ENCODE data around the gene EHBP1L1.
"Not testable (repeated sequence)": the region's sequence is repeated elsewhere in the genome, so short reads cannot be mapped to it uniquely, and the experiment has no call there.

Gene EHBP1L1

DNA sequence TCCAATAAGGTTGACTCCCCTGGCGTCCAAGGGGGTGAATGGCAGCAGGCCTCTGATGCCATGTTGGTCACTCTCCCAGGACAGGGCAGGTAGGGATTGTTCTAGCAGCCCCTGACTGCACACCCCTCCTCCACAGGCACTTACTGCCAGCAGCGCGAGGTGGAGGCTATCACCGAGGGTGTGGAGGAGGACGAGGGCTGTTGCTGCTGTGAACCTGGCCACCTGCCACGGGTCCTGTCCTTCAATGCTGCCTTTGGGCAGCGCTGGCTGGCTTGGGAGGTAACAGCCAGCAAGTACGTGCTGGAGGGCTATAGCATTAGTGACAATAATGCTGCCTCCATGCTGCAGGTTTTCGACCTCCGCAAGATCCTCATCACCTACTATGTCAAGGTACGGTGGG lies 54.4 kb downstream of the EHBP1L1 start:
- TF ChIP-seq PAX5 (IDR thresholded peaks at IDR 0.05; ENCODE audit: insufficient read depth, low read length, severe bottlenecking) (no peak), SPI1 (IDR thresholded peaks at IDR 0.05; ENCODE audit: low read depth, low read length) (no peak), TAF1 (IDR thresholded peaks at IDR 0.05; ENCODE audit: low read depth, low read length) (no peak), POLR2A (IDR thresholded peaks at IDR 0.05; ENCODE audit: low read depth, low read length) (no peak), POU2F2 (IDR thresholded peaks at IDR 0.05; ENCODE audit: low read depth, low read length) (no peak), POLR2AphosphoS5 (IDR thresholded peaks at IDR 0.05; ENCODE audit: low read depth, low read length) (no peak)
- FAIRE-seq (no peak), DNase-seq (ENCODE audit: insufficient read length, low spot score) (no peak)

DNA sequence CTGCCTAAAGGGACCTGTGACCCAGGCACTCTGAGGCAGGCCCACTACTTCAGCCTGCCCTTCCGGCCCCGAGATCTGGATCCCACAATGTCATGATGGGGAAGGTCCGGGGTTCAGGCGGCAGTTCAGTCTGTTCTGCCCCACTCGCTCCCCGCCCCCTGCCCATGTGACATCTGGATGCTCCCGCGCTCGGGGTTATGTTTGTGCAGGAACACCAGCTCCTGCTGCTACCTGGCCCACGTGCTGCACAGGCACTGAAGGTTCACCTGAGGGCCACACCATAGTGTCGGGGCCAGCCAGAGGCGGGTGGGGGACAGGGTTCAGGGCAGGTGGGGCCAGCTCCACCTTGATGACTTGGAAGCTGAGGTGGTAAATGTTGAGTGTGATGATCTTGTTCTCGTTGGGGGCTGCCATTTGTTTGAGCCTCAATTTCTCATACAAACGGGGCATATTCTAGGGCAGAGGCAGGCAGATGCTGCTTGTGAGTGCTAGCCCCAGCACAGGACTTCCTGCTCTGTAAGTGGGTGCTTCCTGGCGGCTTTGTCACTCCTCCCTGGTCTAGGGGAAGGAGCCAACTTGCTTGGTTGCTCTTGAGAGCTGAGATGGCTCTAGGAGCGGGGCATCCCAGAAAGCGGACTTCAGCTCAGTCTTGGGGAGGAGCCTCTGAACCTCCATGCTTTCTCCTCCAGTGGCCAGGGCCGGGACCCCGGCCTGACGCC lies 57.7 kb downstream of the EHBP1L1 start:
- no peak for DNase-seq (ENCODE audit: insufficient read length, low spot score)
- FAIRE-seq: no peak
- TF ChIP-seq POU2F2 (IDR thresholded peaks at IDR 0.05; ENCODE audit: low read depth, low read length) (no peak), PAX5 (IDR thresholded peaks at IDR 0.05; ENCODE audit: insufficient read depth, low read length, severe bottlenecking) (no peak), SPI1 (IDR thresholded peaks at IDR 0.05; ENCODE audit: low read depth, low read length) (no peak), POLR2A (IDR thresholded peaks at IDR 0.05; ENCODE audit: low read depth, low read length) (no peak), POLR2AphosphoS5 (IDR thresholded peaks at IDR 0.05; ENCODE audit: low read depth, low read length) (no peak), TAF1 (IDR thresholded peaks at IDR 0.05; ENCODE audit: low read depth, low read length) (no peak)

DNA sequence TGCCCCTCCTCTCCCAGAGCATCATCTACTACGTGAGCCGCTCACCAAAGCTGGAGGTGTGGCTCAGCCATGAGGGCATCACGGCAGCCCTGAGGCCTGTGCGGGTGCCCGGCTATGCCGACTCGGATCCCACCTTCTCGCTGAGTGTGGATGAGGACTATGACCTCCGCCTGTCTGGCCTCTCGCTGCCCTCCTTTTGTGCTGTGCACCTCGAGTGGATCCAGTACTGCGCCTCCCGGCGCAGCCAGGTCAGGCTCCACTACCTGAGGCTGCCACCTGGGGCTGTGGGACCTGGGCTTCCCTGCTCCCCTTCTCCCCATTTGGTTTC lies 58.2 kb downstream of the EHBP1L1 start:
- FAIRE-seq (no peak), DNase-seq (ENCODE audit: insufficient read length, low spot score) (no peak)
- TF ChIP-seq TAF1 (IDR thresholded peaks at IDR 0.05; ENCODE audit: low read depth, low read length) (no peak), PAX5 (IDR thresholded peaks at IDR 0.05; ENCODE audit: insufficient read depth, low read length, severe bottlenecking) (no peak), POLR2A (IDR thresholded peaks at IDR 0.05; ENCODE audit: low read depth, low read length) (no peak), SPI1 (IDR thresholded peaks at IDR 0.05; ENCODE audit: low read depth, low read length) (no peak), POU2F2 (IDR thresholded peaks at IDR 0.05; ENCODE audit: low read depth, low read length) (no peak), POLR2AphosphoS5 (IDR thresholded peaks at IDR 0.05; ENCODE audit: low read depth, low read length) (no peak)

DNA sequence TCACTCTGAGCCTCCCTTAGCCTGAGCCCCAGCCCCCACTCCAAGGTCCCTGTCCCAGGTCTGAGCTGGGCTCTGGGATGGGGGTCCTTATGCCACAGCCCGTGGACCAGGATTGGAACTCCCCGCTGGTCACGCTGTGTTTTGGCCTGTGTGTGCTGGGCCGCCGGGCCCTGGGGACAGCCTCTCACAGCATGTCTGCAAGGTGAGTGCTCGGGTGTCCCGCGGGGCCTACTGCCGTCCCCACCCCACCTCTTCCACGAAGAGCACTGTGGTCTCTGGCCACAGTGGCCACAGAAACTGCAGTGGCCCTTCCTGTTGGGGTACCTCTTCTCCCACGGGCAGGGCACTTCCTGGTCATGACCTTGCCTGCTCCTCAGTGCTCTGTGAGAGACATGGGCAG lies 58.6 kb downstream of the EHBP1L1 start:
- no peak for FAIRE-seq
- TF ChIP-seq POLR2A (IDR thresholded peaks at IDR 0.05; ENCODE audit: low read depth, low read length) (no peak), POLR2AphosphoS5 (IDR thresholded peaks at IDR 0.05; ENCODE audit: low read depth, low read length) (0 out of 2 replicates have a peak, but pooled peaks have one; percentile 3)

DNA sequence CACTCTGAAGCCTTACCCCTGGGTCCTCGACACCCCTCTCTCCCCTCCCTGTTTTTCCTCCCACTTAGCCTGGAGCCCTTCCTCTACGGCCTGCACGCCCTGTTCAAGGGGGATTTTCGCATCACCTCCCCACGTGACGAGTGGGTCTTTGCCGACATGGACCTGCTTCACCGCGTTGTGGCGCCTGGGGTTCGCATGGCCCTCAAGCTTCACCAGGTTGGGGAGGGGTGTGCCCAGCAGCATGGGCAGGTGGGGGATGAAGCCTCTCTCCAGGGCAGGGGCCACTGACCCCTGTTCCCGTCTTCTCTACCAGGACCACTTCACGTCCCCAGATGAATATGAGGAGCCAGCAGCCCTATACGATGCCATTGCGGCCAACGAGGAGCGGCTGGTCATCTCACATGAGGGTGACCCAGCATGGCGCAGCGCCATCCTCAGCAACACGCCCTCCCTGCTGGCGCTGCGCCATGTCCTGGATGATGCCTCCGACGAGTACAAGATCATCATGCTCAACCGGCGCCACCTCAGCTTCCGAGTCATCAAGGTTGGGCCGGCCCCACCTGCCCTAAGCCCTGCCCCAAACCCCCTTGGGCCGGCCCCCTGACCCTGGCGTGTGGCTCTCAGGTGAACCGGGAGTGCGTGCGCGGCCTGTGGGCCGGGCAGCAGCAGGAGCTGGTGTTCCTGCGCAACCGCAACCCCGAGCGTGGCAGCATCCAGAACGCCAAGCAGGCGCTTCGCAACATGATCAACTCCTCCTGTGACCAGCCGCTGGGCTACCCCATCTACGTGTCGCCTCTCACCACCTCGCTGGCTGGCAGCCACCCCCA lies 59.3 kb downstream of the EHBP1L1 start:
- no peak for FAIRE-seq
- DNase-seq (ENCODE audit: insufficient read length, low spot score): no peak
- TF ChIP-seq SPI1 (IDR thresholded peaks at IDR 0.05; ENCODE audit: low read depth, low read length) (no peak), TAF1 (IDR thresholded peaks at IDR 0.05; ENCODE audit: low read depth, low read length) (no peak), POLR2A (IDR thresholded peaks at IDR 0.05; ENCODE audit: low read depth, low read length) (no peak; the same call in 1 of the 2 replicates), POU2F2 (IDR thresholded peaks at IDR 0.05; ENCODE audit: low read depth, low read length) (no peak), POLR2AphosphoS5 (IDR thresholded peaks at IDR 0.05; ENCODE audit: low read depth, low read length) (no peak), PAX5 (IDR thresholded peaks at IDR 0.05; ENCODE audit: insufficient read depth, low read length, severe bottlenecking) (no peak)

More for the DNA sequence above, 58.6 kb downstream of the EHBP1L1 start:
- no peak for DNase-seq (ENCODE audit: insufficient read length, low spot score)

DNA sequence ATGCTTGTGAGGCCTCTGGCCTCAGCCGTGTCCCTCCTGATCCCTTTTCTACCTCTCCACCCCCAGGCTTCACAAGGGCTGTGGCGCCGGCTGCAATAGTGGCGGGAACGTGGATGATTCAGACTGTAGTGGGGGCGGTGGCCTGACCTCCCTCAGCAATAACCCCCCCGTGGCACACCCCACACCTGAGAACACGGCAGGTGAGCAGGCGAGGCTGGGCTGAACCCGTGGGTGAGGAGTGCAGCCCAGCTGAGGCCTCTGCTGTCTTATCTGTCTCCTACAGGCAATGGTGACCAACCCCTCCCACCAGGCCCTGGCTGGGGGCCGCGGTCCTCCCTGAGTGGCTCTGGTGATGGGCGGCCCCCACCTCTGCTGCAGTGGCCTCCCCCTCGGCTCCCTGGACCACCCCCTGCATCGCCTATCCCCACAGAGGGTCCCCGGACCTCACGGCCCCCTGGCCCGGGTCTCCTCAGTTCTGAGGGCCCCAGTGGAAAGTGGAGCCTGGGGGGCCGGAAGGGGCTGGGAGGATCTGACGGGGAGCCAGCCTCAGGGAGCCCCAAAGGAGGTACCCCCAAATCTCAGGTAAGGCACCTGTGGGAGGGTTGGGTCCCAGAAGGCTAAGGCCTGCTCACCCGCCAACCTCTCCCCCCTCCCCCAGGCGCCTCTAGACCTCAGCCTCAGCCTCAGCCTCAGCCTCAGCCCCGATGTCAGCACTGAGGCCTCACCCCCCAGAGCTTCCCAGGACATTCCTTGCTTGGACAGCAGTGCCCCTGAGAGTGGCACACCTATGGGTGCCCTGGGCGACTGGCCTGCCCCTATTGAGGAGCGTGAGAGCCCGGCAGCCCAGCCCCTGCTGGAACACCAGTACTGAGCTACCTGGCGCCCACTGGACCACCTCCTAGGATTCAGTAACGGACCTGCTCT lies 60.5 kb downstream of the EHBP1L1 start:
- DNase-seq (ENCODE audit: insufficient read length, low spot score): no peak
- no peak for FAIRE-seq
- TF ChIP-seq SPI1 (IDR thresholded peaks at IDR 0.05; ENCODE audit: low read depth, low read length): no peak
- TF ChIP-seq POLR2AphosphoS5 (IDR thresholded peaks at IDR 0.05; ENCODE audit: low read depth, low read length): no peak
- no peak for TF ChIP-seq POU2F2 (IDR thresholded peaks at IDR 0.05; ENCODE audit: low read depth, low read length)
- no peak for TF ChIP-seq POLR2A (IDR thresholded peaks at IDR 0.05; ENCODE audit: low read depth, low read length)
- TF ChIP-seq TAF1 (IDR thresholded peaks at IDR 0.05; ENCODE audit: low read depth, low read length): no peak

DNA sequence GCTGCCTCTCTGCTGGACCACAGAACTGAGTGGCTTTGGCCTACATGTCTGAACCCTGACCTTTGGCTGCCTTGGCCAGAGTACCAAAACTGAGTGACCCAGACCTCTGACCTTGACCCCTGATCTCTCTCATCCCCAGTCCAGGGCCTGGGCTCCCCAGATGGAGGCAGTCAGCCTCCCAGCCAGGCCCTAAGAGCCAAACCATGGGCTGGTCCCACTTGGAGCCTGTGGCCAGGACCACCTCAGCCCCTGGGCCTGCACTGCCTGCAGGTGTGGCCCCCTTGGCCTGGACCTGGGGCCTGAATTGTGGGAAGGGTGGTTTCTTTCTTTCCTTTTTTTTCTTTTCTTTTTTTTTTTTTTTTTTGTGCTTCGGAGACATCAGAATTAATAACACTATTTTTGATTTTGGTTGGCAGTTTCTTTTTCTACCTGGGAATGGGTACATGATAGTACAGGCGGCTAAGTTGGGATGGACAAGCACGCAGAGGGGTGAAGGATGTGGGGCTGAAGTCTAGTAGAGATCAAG lies 61.2 kb downstream of the EHBP1L1 start:
- no peak for FAIRE-seq
- no peak for DNase-seq (ENCODE audit: insufficient read length, low spot score)
- TF ChIP-seq SPI1 (IDR thresholded peaks at IDR 0.05; ENCODE audit: low read depth, low read length) (no peak), POLR2A (IDR thresholded peaks at IDR 0.05; ENCODE audit: low read depth, low read length) (no peak), PAX5 (IDR thresholded peaks at IDR 0.05; ENCODE audit: insufficient read depth, low read length, severe bottlenecking) (no peak), POLR2AphosphoS5 (IDR thresholded peaks at IDR 0.05; ENCODE audit: low read depth, low read length) (no peak), POU2F2 (IDR thresholded peaks at IDR 0.05; ENCODE audit: low read depth, low read length) (no peak), TAF1 (IDR thresholded peaks at IDR 0.05; ENCODE audit: low read depth, low read length) (no peak)

DNA sequence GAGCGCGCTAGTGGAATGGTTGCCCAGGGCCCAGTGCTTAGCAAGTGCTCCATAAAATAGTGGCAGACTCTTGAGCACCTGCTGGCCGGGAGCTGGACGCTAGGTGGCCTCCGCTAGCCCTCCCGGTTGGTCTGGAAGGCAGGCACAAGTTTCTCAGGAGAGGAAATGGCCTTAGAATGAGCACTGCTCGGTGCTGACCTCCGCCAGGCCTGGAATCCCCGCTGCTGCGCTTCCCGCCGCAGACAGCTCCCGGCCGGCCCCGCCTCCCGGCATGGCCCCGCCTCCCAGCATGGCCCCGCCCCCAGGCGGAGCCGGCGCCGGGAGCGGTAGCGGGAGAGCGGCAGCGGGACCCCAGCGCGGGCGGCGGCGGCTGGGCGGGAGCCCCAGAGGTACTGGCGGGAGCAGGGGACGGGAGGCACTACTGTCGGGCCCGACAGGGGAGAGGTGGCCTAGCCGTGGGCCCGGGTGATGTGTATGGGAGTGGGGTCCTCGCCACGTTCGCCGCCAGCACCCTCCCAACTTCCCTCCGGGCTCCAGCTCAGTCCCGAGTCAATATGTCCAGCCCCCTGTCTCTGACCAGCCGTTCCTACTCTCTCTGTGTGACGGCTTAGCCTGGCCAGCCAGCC lies 62.1 kb downstream of the EHBP1L1 start, which contains the start of gene SIPA1:
TSS of gene SIPA1 (plus strand) at position 308 of the 626 bp plus-strand sequence. CDS start 2,821 bp downstream, outside the sequence.
- FAIRE-seq (no peak), DNase-seq (ENCODE audit: insufficient read length, low spot score) (peak; percentile 90)
- peak; percentile 77 for TF ChIP-seq POLR2AphosphoS5 (IDR thresholded peaks at IDR 0.05; ENCODE audit: low read depth, low read length)
- no peak for TF ChIP-seq SPI1 (IDR thresholded peaks at IDR 0.05; ENCODE audit: low read depth, low read length)
- 0 out of 2 replicates have a peak, but pooled peaks have one; percentile 7 for TF ChIP-seq TAF1 (IDR thresholded peaks at IDR 0.05; ENCODE audit: low read depth, low read length)
- TF ChIP-seq POLR2A (IDR thresholded peaks at IDR 0.05; ENCODE audit: low read depth, low read length): peak; percentile 47; the same call in 1 of the 2 replicates
- no peak for TF ChIP-seq PAX5 (IDR thresholded peaks at IDR 0.05; ENCODE audit: insufficient read depth, low read length, severe bottlenecking)
- TF ChIP-seq POU2F2 (IDR thresholded peaks at IDR 0.05; ENCODE audit: low read depth, low read length): no peak; the same call in 1 of the 2 replicates

DNA sequence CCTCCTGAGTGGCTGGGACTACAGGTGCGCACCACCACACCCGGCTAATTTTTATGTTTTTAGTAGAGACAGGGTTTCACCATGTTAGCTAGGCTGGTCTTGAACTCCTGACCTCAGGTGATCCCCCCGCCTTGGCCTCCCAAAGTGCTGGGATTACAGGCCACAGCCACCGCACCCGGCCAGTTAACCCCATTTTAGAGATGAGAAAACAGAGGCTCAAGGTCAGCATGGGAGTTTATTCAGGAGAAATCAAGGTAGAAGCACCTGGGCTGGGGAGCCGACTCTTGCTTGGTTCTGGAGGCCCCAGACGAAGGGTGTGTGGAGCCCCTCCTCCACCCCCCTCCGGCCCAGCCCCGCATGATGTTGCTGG lies 63.4 kb downstream of the EHBP1L1 start:
- DNase-seq (ENCODE audit: insufficient read length, low spot score); FAIRE-seq: not testable (repeated sequence)

Data from GM12891 (cell line).